NCI-H510A (cell line): ENCODE results near the gene IFITM1.
A peak's percentile ranks its signal among the peaks of the same experiment; 100 is the strongest.
"Not testable (repeated sequence)": the region's sequence is repeated elsewhere in the genome, so short reads cannot be mapped to it uniquely, and the experiment has no call there.

Experiments used
- DNase-seq: peaks from one replicate; lab custom pipeline; 2025; lab: John Stamatoyannopoulos, UW

The IFITM1 gene

GRCh38 chr11:344836-345578 is 31.2 kb downstream of the IFITM1 start:
- no peak for DNase-seq

- no peak for DNase-seq
Observed at GRCh38 chr11:346529-346928, 32.7 kb downstream of the IFITM1 start.

GRCh38 chr11:349270-349954 is 35.6 kb downstream of the IFITM1 start:
- not testable (repeated sequence) for DNase-seq

- DNase-seq: not testable (repeated sequence)
Observed at GRCh38 chr11:350033-350722, 36.3 kb downstream of the IFITM1 start.

GRCh38 chr11:350723-351255 is 36.9 kb downstream of the IFITM1 start:
- DNase-seq: no peak

GRCh38 chr11:351411-351810 is 37.6 kb downstream of the IFITM1 start:
- DNase-seq: no peak

GRCh38 chr11:352456-353031 is 38.7 kb downstream of the IFITM1 start:
- no peak for DNase-seq

- DNase-seq: no peak
Observed at GRCh38 chr11:353179-353873, 39.5 kb downstream of the IFITM1 start.

- DNase-seq: peak; percentile 61
Observed at GRCh38 chr11:355581-356458, 42.0 kb downstream of the IFITM1 start.

- DNase-seq: no peak
Observed at GRCh38 chr11:356610-357009, 42.8 kb downstream of the IFITM1 start.

GRCh38 chr11:357582-357981 is 43.7 kb downstream of the IFITM1 start:
- DNase-seq: no peak

GRCh38 chr11:358129-358800 is 44.4 kb downstream of the IFITM1 start:
- no peak for DNase-seq

- DNase-seq: no peak
Observed at GRCh38 chr11:359181-359714, 45.4 kb downstream of the IFITM1 start.

- DNase-seq: no peak
Observed at GRCh38 chr11:360326-361280, 46.8 kb downstream of the IFITM1 start.

GRCh38 chr11:362642-363442 is 49.0 kb downstream of the IFITM1 start:
- DNase-seq: no peak

GRCh38 chr11:363443-363805 is 49.6 kb downstream of the IFITM1 start:
- DNase-seq: not testable (repeated sequence)

GRCh38 chr11:363948-364761 is 50.3 kb downstream of the IFITM1 start:
- DNase-seq: no peak
